Vagina (tissue), 2 donors: ENCODE data around the gene ONECUT3. TPM values are rescaled to one million over a fixed set of nuclear protein-coding genes. Genes with fewer than 3 reads are reported as not detected.

Experiments
- DNase-seq, 2 donors: peaks; one replicate each; pipeline ENCODE4 v3.0.0-alpha.2; 2017; ENCODE audit errors: extremely low spot score in 2 of 2
- H3K27ac ChIP-seq: fragments of 200-600 bp; sonication (generic); one replicate; pipeline ENCODE4 v1.5.1; 2019
- H3K27me3 ChIP-seq: fragments of 200-600 bp; sonication (generic); one replicate; pipeline ENCODE4 v1.5.1; 2019
- H3K36me3 ChIP-seq, 2 donors: fragments of 200-600 bp; sonication (generic); one replicate each; pipeline ENCODE4 v1.5.1; 2017 to 2019
- H3K4me1 ChIP-seq: fragments of 200-600 bp; sonication (generic); one replicate; pipeline ENCODE4 v1.5.1; 2019
- H3K4me3 ChIP-seq, 2 donors: fragments of 200-600 bp; sonication (generic); 1 replicate in 1 of 2; 2 replicates in 1 of 2; pipeline ENCODE4 v1.5.1; 2016 to 2019
- H3K9me3 ChIP-seq: fragments of 200-600 bp; sonication (generic); one replicate; pipeline ENCODE4 v1.5.1; 2019
- CTCF ChIP-seq, 3 experiments: fragments of 450-650 bp in 2 of 3; fragments of 200-600 bp in 1 of 3; sonication (generic) in 1 of 3; IDR thresholded peaks; one replicate each; pipeline ENCODE4 v1.5.1; 2017 to 2019; ENCODE audit warnings: antibody characterized with exemption in 3 of 3, mild to moderate bottlenecking in 2 of 3, moderate library complexity in 2 of 3
- POLR2A ChIP-seq, 2 donors: fragments of 450-650 bp; IDR thresholded peaks; one replicate each; pipeline ENCODE4 v1.6.1; 2017; ENCODE audit warnings: antibody characterized with exemption in 2 of 2, mild to moderate bottlenecking in 2 of 2, moderate library complexity in 2 of 2
- POLR2AphosphoS5 ChIP-seq, 2 donors: sonication (generic); formaldehyde crosslinking; IDR thresholded peaks; one replicate each; pipeline ENCODE4 v1.9.0; 2017; ENCODE audit warnings: antibody characterized with exemption in 2 of 2, mild to moderate bottlenecking in 2 of 2, low read depth in 1 of 2; ENCODE audit not compliant: insufficient read depth in 1 of 2
- intact Hi-C: fragments of 100-400 bp; cut with DNase I; formaldehyde crosslinking; loops from one replicate; pipeline ENCODE4 v1.15.1; 2023
- total RNA-seq: library from RNA; depleted of rRNA; stranded (reverse); fragments of >200 nt; gene quantifications from one replicate; pipeline ENCODE4 v1.2.3, GENCODE V29; 2016

ONECUT3 gene
- total RNA-seq, 1 donor from 2014 or later = not detected

- H3K27me3 ChIP-seq = no peaks in the 10 kb centered on the region
- TF ChIP-seq CTCF (IDR thresholded peaks at IDR 0.05) (no peak), POLR2AphosphoS5 (IDR thresholded peaks at IDR 0.05; ENCODE audit: insufficient read depth in 1 of 2, low read depth in 1 of 2) (no peak), POLR2A (IDR thresholded peaks at IDR 0.05) (no peak)
Measured at GRCh38 chr19:1729568-1729925, 23.8 kb upstream of the ONECUT3 start.

GRCh38 chr19:1730157-1730556 is 23.1 kb upstream of the ONECUT3 start:
- Histone ChIP-seq H3K36me3 (no peaks in the 10 kb centered on the region), H3K4me3 (no peak overlapping the region), H3K27me3 (no peaks in the 10 kb centered on the region), H3K9me3 (no peaks in the 10 kb centered on the region), H3K4me1 (peaks cover 6% of the 10 kb centered on the region), H3K27ac (no peak overlapping the region)
- intact Hi-C loops = no loop called here
- TF ChIP-seq POLR2A (IDR thresholded peaks at IDR 0.05) = no peak
- no peak for TF ChIP-seq POLR2AphosphoS5 (IDR thresholded peaks at IDR 0.05; ENCODE audit: insufficient read depth in 1 of 2, low read depth in 1 of 2)
- no peak for TF ChIP-seq CTCF (IDR thresholded peaks at IDR 0.05)
- no peak for DNase-seq

More at GRCh38 chr19:1729568-1729925, 23.8 kb upstream of the ONECUT3 start:
- no peak overlapping the region for H3K4me3 ChIP-seq
- intact Hi-C loops = no loop called here
- no peak overlapping the region for H3K27ac ChIP-seq
- no peaks in the 10 kb centered on the region for H3K9me3 ChIP-seq
- peaks cover 6% of the 10 kb centered on the region for H3K4me1 ChIP-seq
- no peak for DNase-seq
- H3K36me3 ChIP-seq = no peaks in the 10 kb centered on the region

DNA sequence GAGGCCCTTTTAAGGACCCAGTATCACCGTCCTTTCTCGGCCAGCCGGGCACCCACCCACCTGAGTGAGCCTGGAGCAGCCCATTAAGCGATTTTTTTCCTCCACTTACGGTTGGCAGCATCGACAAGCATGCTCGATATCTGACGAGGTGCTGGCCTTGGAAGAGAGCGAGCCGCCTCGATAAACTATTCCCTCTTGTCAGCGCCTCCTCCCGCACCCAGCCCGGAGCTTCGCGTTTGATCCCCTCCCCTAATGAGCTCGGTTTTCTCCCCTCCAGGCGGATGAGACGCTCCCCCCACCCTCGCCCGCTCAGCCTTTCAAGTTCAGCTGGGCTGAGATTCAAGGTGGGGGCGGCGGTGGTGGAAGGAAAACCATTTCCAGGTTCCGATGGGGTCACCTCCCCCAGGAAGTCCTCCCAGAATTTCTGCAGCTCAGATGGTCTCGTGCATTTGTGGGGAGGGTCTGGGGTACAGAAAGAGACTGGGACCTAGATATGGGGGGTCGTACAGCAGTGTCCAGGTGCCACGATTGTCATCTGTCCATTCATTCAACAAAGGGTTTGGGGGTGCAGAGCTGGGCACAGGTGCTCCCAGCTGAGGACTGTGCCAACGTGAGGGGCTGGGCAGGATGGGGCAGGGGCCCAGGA is 18.9 kb upstream of the ONECUT3 start:
- TF ChIP-seq POLR2A (IDR thresholded peaks at IDR 0.05) (no peak), CTCF (IDR thresholded peaks at IDR 0.05) (no peak), POLR2AphosphoS5 (IDR thresholded peaks at IDR 0.05; ENCODE audit: insufficient read depth in 1 of 2, low read depth in 1 of 2) (no peak)
- intact Hi-C loops = no loop called here

DNA sequence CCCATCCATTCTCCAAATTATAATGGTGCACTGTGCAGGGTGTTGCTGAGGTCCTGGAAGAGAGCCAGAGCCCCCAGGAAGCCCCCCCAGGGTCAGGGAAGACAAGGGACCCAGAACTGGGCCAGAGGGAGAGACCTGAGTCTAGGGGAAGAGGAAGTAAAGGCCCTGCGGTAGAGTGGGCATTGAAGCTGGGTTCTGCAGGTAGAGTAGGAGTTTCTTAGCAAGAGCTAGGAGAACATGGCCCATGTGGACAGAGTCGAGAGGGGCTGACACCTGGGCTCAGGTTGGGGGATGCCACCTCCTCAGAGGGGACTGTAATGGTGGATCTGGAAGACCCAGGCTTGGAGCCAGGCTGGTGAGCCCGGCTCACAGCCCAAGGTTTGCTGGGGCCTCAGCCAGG is 17.0 kb upstream of the ONECUT3 start:
- Histone ChIP-seq H3K4me1 (no peaks in the 10 kb centered on the region), H3K4me3 (no peak overlapping the region), H3K9me3 (no peaks in the 10 kb centered on the region), H3K36me3 (no peaks in the 10 kb centered on the region), H3K27ac (no peak overlapping the region), H3K27me3 (no peaks in the 10 kb centered on the region)
- intact Hi-C loops = no loop called here
- no peak for TF ChIP-seq POLR2A (IDR thresholded peaks at IDR 0.05)
- TF ChIP-seq POLR2AphosphoS5 (IDR thresholded peaks at IDR 0.05; ENCODE audit: insufficient read depth in 1 of 2, low read depth in 1 of 2) = no peak
- no peak for TF ChIP-seq CTCF (IDR thresholded peaks at IDR 0.05)
- no peak for DNase-seq

More for the DNA sequence above, 18.9 kb upstream of the ONECUT3 start:
- DNase-seq = no peak
- H3K4me3 ChIP-seq = no peak overlapping the region
- H3K27me3 ChIP-seq = no peaks in the 10 kb centered on the region
- no peaks in the 10 kb centered on the region for H3K9me3 ChIP-seq
- H3K4me1 ChIP-seq = no peaks in the 10 kb centered on the region
- H3K36me3 ChIP-seq = no peaks in the 10 kb centered on the region
- H3K27ac ChIP-seq = no peak overlapping the region

- intact Hi-C loops = no loop called here
- DNase-seq = no peak
- no peaks in the 10 kb centered on the region for H3K36me3 ChIP-seq
- no peaks in the 10 kb centered on the region for H3K9me3 ChIP-seq
- no peak overlapping the region for H3K27ac ChIP-seq
- H3K4me1 ChIP-seq = no peaks in the 10 kb centered on the region
- TF ChIP-seq POLR2A (IDR thresholded peaks at IDR 0.05) (no peak), POLR2AphosphoS5 (IDR thresholded peaks at IDR 0.05; ENCODE audit: insufficient read depth in 1 of 2, low read depth in 1 of 2) (no peak), CTCF (IDR thresholded peaks at IDR 0.05) (no peak)
- no peak overlapping the region for H3K4me3 ChIP-seq
- H3K27me3 ChIP-seq = no peaks in the 10 kb centered on the region
Measured at GRCh38 chr19:1736927-1737326, 16.4 kb upstream of the ONECUT3 start.
